ENCODE results near the gene CPPED1. TPM values are rescaled to one million over a fixed set of nuclear protein-coding genes. Genes with fewer than 3 reads are reported as not detected.
"Not testable (repeated sequence)": the region's sequence is repeated elsewhere in the genome, so short reads cannot be mapped to it uniquely, and the experiment has no call there.

The CPPED1 gene
- total RNA-seq, 1 experiment from 2014 or later: 7.9 TPM

- no peak overlapping the region for H2BK120ac ChIP-seq (ENCODE audit: low read depth, low read length, poor library complexity, severe bottlenecking)
- no peaks in the 10 kb centered on the region; the same call in 1 of the 2 replicates for H3K4me1 ChIP-seq (ENCODE audit: insufficient read depth, low read length)
- no peak overlapping the region for H3K4me2 ChIP-seq (ENCODE audit: insufficient read depth, insufficient read length, low read length)
- H2AK5ac ChIP-seq (ENCODE audit: insufficient read length, low read length): no peak overlapping the region
- peaks cover 0 to 3% (median 1%) of the 10 kb centered on the region in 3 experiments; a peak in 4 of 7 replicates for H3K36me3 Mint-ChIP-seq (ENCODE audit: insufficient read depth in 1 of 3, low read depth in 3 of 3)
- H3K9me3 ChIP-seq (ENCODE audit: control insufficient read depth, low read depth, low read length): no peaks in the 10 kb centered on the region
- no peak overlapping the region for H2BK15ac ChIP-seq (ENCODE audit: low read depth, low read length)
- no peak overlapping the region for H3K4me3 Mint-ChIP-seq
- H3K4me1 Mint-ChIP-seq: peaks cover 14 to 16% of the 10 kb centered on the region in 2 experiments
- no peak overlapping the region for H2AFZ ChIP-seq (ENCODE audit: low read length)
- no peak overlapping the region for H2BK12ac ChIP-seq (ENCODE audit: insufficient read length, low read depth, low read length)
- H3K27me3 ChIP-seq (ENCODE audit: insufficient read depth, low read length): no peaks in the 10 kb centered on the region
- no peak overlapping the region for H3K14ac ChIP-seq (ENCODE audit: insufficient read depth, low read length)
- no peak overlapping the region for H2BK20ac ChIP-seq (ENCODE audit: low read depth, low read length, poor library complexity, severe bottlenecking)
- H3K27ac ChIP-seq (ENCODE audit: insufficient read length, low read depth, low read length): no peak overlapping the region
- H3K56ac ChIP-seq (ENCODE audit: insufficient read length, low read depth, low read length): no peak overlapping the region
- no peaks in the 10 kb centered on the region for H3K27me3 Mint-ChIP-seq (ENCODE audit: low read depth)
- no peak overlapping the region for H3K4ac ChIP-seq (ENCODE audit: low read depth, low read length)
- no peaks in the 10 kb centered on the region for H3K79me1 ChIP-seq (ENCODE audit: insufficient read depth, low read depth, low read length, poor library complexity, severe bottlenecking)
- peaks cover 0 to under 1% of the 10 kb centered on the region in 2 experiments; a peak in 1 of 5 replicates for H3K9me3 Mint-ChIP-seq
- no peaks in the 10 kb centered on the region for H3K79me2 ChIP-seq (ENCODE audit: insufficient read depth, low read length)
- no peak overlapping the region for H4K8ac ChIP-seq (replicated peaks; ENCODE audit: insufficient read length, low read depth, low read length)
- WGBS (ENCODE audit: extremely low coverage, insufficient read length, low lambda C conversion rate): no CpG with 5 or more reads among the region's 9 CpGs
- H2BK5ac ChIP-seq (ENCODE audit: insufficient read length, low read length): no peak overlapping the region
- H3K18ac ChIP-seq (ENCODE audit: insufficient read length, low read depth, low read length): no peak overlapping the region
- no peak overlapping the region for H3K27ac Mint-ChIP-seq
- H4K91ac ChIP-seq (ENCODE audit: insufficient read length, low read depth, low read length): no peak overlapping the region
- no peaks in the 10 kb centered on the region for H4K20me1 ChIP-seq (ENCODE audit: control insufficient read depth, insufficient read depth, insufficient read length)
- no peak overlapping the region for H3K23ac ChIP-seq (ENCODE audit: insufficient read length, low read depth, low read length)
- H3T11ph ChIP-seq (ENCODE audit: low read length): no peak overlapping the region
- DNase-seq: peak; percentile 66
- peak; percentile 53; the same call in 2 of the 3 replicates for TF ChIP-seq CTCF (conservative IDR thresholded peaks at IDR 0.05)
- no peak overlapping the region for H4K5ac ChIP-seq (ENCODE audit: insufficient read length, low read depth, low read length)
- H3K23me2 ChIP-seq (ENCODE audit: insufficient read length, low read depth, low read length, poor library complexity, severe bottlenecking): no peaks in the 10 kb centered on the region
- H3K9ac ChIP-seq (ENCODE audit: extremely low read depth, insufficient read length, low read length): no peak overlapping the region
Measured at GRCh38 chr16:12793120-12793864, 10.4 kb downstream of the CPPED1 start.

- H4K20me1 ChIP-seq (ENCODE audit: control insufficient read depth, insufficient read depth, insufficient read length); H3K18ac ChIP-seq (ENCODE audit: insufficient read length, low read depth, low read length); H3K56ac ChIP-seq (ENCODE audit: insufficient read length, low read depth, low read length); H3T11ph ChIP-seq (ENCODE audit: low read length); H3K9me3 ChIP-seq (ENCODE audit: control insufficient read depth, low read depth, low read length); H3K23me2 ChIP-seq (ENCODE audit: insufficient read length, low read depth, low read length, poor library complexity, severe bottlenecking); H3K9ac ChIP-seq (ENCODE audit: extremely low read depth, insufficient read length, low read length); H4K5ac ChIP-seq (ENCODE audit: insufficient read length, low read depth, low read length); H4K8ac ChIP-seq (replicated peaks; ENCODE audit: insufficient read length, low read depth, low read length); H3K79me1 ChIP-seq (ENCODE audit: insufficient read depth, low read depth, low read length, poor library complexity, severe bottlenecking); H3K9me3 Mint-ChIP-seq; H3K4me3 Mint-ChIP-seq; H3K27ac ChIP-seq (ENCODE audit: insufficient read length, low read depth, low read length); H2BK20ac ChIP-seq (ENCODE audit: low read depth, low read length, poor library complexity, severe bottlenecking); H3K4ac ChIP-seq (ENCODE audit: low read depth, low read length); H2BK5ac ChIP-seq (ENCODE audit: insufficient read length, low read length); H3K14ac ChIP-seq (ENCODE audit: insufficient read depth, low read length); H3K4me2 ChIP-seq (ENCODE audit: insufficient read depth, insufficient read length, low read length); H3K36me3 Mint-ChIP-seq (ENCODE audit: insufficient read depth in 1 of 3, low read depth in 3 of 3); DNase-seq; H2BK120ac ChIP-seq (ENCODE audit: low read depth, low read length, poor library complexity, severe bottlenecking); H3K27me3 Mint-ChIP-seq (ENCODE audit: low read depth); H3K4me1 ChIP-seq (ENCODE audit: insufficient read depth, low read length); H3K23ac ChIP-seq (ENCODE audit: insufficient read length, low read depth, low read length); H4K91ac ChIP-seq (ENCODE audit: insufficient read length, low read depth, low read length); H2AFZ ChIP-seq (ENCODE audit: low read length); H2AK5ac ChIP-seq (ENCODE audit: insufficient read length, low read length); H2BK15ac ChIP-seq (ENCODE audit: low read depth, low read length); H3K27me3 ChIP-seq (ENCODE audit: insufficient read depth, low read length); H3K27ac Mint-ChIP-seq; H2BK12ac ChIP-seq (ENCODE audit: insufficient read length, low read depth, low read length); H3K79me2 ChIP-seq (ENCODE audit: insufficient read depth, low read length): not testable (repeated sequence)
- no CpG with 5 or more reads among the region's 5 CpGs for WGBS (ENCODE audit: extremely low coverage, insufficient read length, low lambda C conversion rate)
- peaks cover 14 to 16% of the 10 kb centered on the region in 2 experiments for H3K4me1 Mint-ChIP-seq
Measured at GRCh38 chr16:12792528-12792927, 11.2 kb downstream of the CPPED1 start.
